Nephron (organoid): ENCODE data around the gene GPRIN2.
A peak's percentile ranks its signal among the peaks of the same experiment; 100 is the strongest.

Experiments used
- H3K27ac Mint-ChIP-seq, 3 experiments: 2 replicates each; pipeline ENCODE4 v1.8.0; 2020; ENCODE audit warnings: mixed read lengths in 3 of 3, mild to moderate bottlenecking in 2 of 3, moderate library complexity in 1 of 3
- H3K27me3 Mint-ChIP-seq: 2 replicates; pipeline ENCODE4 v1.8.0; 2021; ENCODE audit warnings: low read depth, mild to moderate bottlenecking, moderate library complexity, mixed read lengths
- H3K36me3 Mint-ChIP-seq: 2 replicates; pipeline ENCODE4 v1.8.0; 2020; ENCODE audit warnings: low read depth, mixed read lengths
- H3K4me1 Mint-ChIP-seq: 2 replicates; pipeline ENCODE4 v1.8.0; 2020; ENCODE audit warnings: mixed read lengths
- H3K4me3 Mint-ChIP-seq, 3 experiments: 2 replicates each; pipeline ENCODE4 v1.8.0; 2020; ENCODE audit warnings: mild to moderate bottlenecking in 3 of 3, mixed read lengths in 3 of 3, moderate library complexity in 2 of 3
- H3K9me3 Mint-ChIP-seq: 2 replicates; pipeline ENCODE4 v1.8.0; 2020; ENCODE audit warnings: mixed read lengths
- CTCF ChIP-seq, 3 experiments: fragments of 200-600 bp; sonication (generic); IDR thresholded peaks; one replicate each; pipeline ENCODE4 v1.5.0; 2021; ENCODE audit warnings: antibody characterized with exemption in 3 of 3; ENCODE audit not compliant: unreplicated experiment in 3 of 3

Gene GPRIN2

GRCh38 chr10:46545861-46546590 is 10.4 kb downstream of the GPRIN2 start:
- TF ChIP-seq CTCF (IDR thresholded peaks at IDR 0.05; ENCODE audit: unreplicated experiment in 3 of 3): no peak
- no peak overlapping the region for H3K27ac Mint-ChIP-seq
- no peak overlapping the region for H3K4me3 Mint-ChIP-seq
- H3K27me3 Mint-ChIP-seq: peaks cover 10% of the 10 kb centered on the region
- no peaks in the 10 kb centered on the region for H3K4me1 Mint-ChIP-seq
- no peaks in the 10 kb centered on the region for H3K36me3 Mint-ChIP-seq
- H3K9me3 Mint-ChIP-seq: no peaks in the 10 kb centered on the region

DNA sequence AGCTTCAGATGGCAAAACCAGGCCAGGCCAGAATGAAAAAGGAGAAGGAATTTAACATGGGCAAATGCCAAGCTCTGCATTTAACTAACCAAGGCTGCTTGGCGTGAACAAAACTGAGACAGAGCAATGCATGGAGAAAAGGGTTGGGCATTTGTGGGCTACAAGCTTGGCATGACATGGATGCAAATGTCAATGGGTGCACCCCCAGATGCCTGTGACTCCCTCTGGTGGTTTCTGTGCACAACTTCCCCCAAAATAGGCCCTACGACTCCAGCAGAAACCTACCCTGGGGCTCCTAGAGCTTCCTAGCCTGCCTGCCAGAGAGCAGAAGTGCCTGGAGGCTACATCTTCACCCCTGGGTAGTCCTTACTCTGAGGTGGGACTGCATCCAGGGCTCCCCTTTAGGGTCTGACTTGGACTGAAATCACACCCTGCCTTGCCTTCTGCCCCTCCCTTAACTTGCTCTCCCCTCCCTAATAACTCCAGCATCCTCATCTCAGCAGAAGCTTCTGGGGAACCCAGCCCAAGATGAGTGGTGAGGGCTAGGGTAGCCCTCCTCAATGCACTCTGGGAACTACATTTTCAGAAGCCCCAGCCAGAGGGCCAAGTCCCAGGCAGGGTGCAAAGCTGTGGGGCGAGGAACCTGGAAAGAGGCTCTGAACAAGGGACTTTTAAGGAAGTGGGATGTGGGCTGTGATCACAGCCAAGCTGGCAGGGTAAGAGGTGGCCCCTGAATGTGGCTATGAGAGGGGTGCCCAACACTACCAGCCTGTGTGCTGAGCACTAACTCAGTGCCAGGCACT is 11.3 kb downstream of the GPRIN2 start:
- TF ChIP-seq CTCF (IDR thresholded peaks at IDR 0.05; ENCODE audit: unreplicated experiment in 3 of 3): no peak
- H3K27me3 Mint-ChIP-seq: peaks cover 13% of the 10 kb centered on the region
- H3K4me1 Mint-ChIP-seq: peaks cover 4% of the 10 kb centered on the region
- no peak overlapping the region for H3K27ac Mint-ChIP-seq
- H3K36me3 Mint-ChIP-seq: no peaks in the 10 kb centered on the region
- H3K9me3 Mint-ChIP-seq: no peaks in the 10 kb centered on the region
- no peak overlapping the region for H3K4me3 Mint-ChIP-seq

GRCh38 chr10:46543466-46544377 is 12.7 kb downstream of the GPRIN2 start:
- no peak for TF ChIP-seq CTCF (IDR thresholded peaks at IDR 0.05; ENCODE audit: unreplicated experiment in 3 of 3)
- Mint-ChIP-seq H3K36me3 (no peaks in the 10 kb centered on the region), H3K4me3 (peak overlapping the region in 1 of 3 experiments; percentile 13), H3K27ac (no peak overlapping the region), H3K27me3 (peaks cover 20% of the 10 kb centered on the region), H3K4me1 (peaks cover 9% of the 10 kb centered on the region), H3K9me3 (no peaks in the 10 kb centered on the region)

GRCh38 chr10:46542567-46543465 is 13.6 kb downstream of the GPRIN2 start:
- H3K27me3 Mint-ChIP-seq: peaks cover 25% of the 10 kb centered on the region
- no peaks in the 10 kb centered on the region for H3K36me3 Mint-ChIP-seq
- TF ChIP-seq CTCF (IDR thresholded peaks at IDR 0.05; ENCODE audit: unreplicated experiment in 3 of 3): no peak
- H3K27ac Mint-ChIP-seq: peak overlapping the region in 2 of 3 experiments; percentile 38 to 42
- peaks cover 9% of the 10 kb centered on the region for H3K4me1 Mint-ChIP-seq
- H3K4me3 Mint-ChIP-seq: peak overlapping the region; percentile 58 to 76 (median 69)
- no peaks in the 10 kb centered on the region for H3K9me3 Mint-ChIP-seq
